ENCODE measurements around the gene MSRB1. TPM values are rescaled to one million over a fixed set of nuclear protein-coding genes. Genes with fewer than 3 reads are reported as not detected.

Gene MSRB1
- total and polyA plus RNA-seq, 2 of the 13 experiments (the other 11 are each of a cell fraction or from before 2014, with no cell fraction given) = 32.1 to 75.4 TPM

- TF ChIP-seq, protein P1, sequence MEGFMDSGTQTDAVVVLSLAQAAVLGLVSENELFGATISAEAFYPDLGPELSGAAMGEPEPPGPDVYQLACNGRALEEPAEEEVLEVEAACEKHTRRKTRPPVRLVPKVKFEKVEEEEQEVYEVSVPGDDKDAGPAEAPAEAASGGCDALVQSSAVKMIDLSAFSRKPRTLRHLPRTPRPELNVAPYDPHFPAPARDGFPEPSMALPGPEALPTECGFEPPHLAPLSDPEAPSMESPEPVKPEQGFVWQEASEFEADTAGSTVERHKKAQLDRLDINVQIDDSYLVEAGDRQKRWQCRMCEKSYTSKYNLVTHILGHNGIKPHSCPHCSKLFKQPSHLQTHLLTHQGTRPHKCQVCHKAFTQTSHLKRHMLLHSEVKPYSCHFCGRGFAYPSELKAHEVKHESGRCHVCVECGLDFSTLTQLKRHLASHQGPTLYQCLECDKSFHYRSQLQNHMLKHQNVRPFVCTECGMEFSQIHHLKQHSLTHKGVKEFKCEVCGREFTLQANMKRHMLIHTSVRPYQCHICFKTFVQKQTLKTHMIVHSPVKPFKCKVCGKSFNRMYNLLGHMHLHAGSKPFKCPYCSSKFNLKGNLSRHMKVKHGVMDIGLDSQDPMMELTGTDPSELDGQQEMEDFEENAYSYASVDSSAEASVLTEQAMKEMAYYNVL (CRISPR knock-in tag; IDR thresholded peaks at IDR 0.05; ENCODE audit: borderline replicate concordance) = peak; percentile 48; the same call in 1 of the 2 replicates
- TF ChIP-seq KDM6A (CRISPR knock-in tag; IDR thresholded peaks at IDR 0.05; ENCODE audit: low read depth) (no peak), ZNF3 (CRISPR knock-in tag; IDR thresholded peaks at IDR 0.05) (no peak), ZMAT3 (CRISPR knock-in tag; conservative IDR thresholded peaks at IDR 0.05) (peak; percentile 68; the same call in 1 of the 2 replicates), ERF (CRISPR knock-in tag; IDR thresholded peaks at IDR 0.05) (peak; percentile 80; the same call in 1 of the 2 replicates), BRD4 (CRISPR knock-in tag; IDR thresholded peaks at IDR 0.05) (no peak), NR2C2 (CRISPR knock-in tag; IDR thresholded peaks at IDR 0.05; ENCODE audit: borderline replicate concordance) (peak; percentile 57; the same call in 1 of the 2 replicates), HNF4A (CRISPR knock-in tag; IDR thresholded peaks at IDR 0.05) (no peak), SRSF1 (optimal IDR thresholded peaks at IDR 0.05; ENCODE audit: low read depth, low read length) (peak; percentile 73), ZNF34 (CRISPR knock-in tag; IDR thresholded peaks at IDR 0.05; ENCODE audit: borderline replicate concordance) (no peak), FOXJ3 (CRISPR knock-in tag; IDR thresholded peaks at IDR 0.05; ENCODE audit: borderline replicate concordance) (no peak), EHMT2 (IDR thresholded peaks at IDR 0.05; ENCODE audit: borderline replicate concordance, low read depth, low read length) (no peak), SALL1 (CRISPR knock-in tag; IDR thresholded peaks at IDR 0.05) (peak; percentile 47; the same call in 1 of the 2 replicates), KDM5A (IDR thresholded peaks at IDR 0.05; ENCODE audit: borderline replicate concordance, low read length) (no peak), ZNF180 (CRISPR knock-in tag; IDR thresholded peaks at IDR 0.05; ENCODE audit: borderline replicate concordance, low read depth) (no peak), RFX3 (CRISPR knock-in tag; IDR thresholded peaks at IDR 0.05) (no peak), ZNF629 (CRISPR knock-in tag; conservative IDR thresholded peaks at IDR 0.05) (no peak), SIN3A (IDR thresholded peaks at IDR 0.05; ENCODE audit: borderline replicate concordance, low read depth, low read length) (peak; percentile 93; the same call in 1 of the 2 replicates), ZFP82 (CRISPR knock-in tag; IDR thresholded peaks at IDR 0.05; ENCODE audit: borderline replicate concordance) (peak; percentile 58; the same call in 1 of the 2 replicates), CENPT (CRISPR knock-in tag; IDR thresholded peaks at IDR 0.05; ENCODE audit: low read depth) (no peak)
- TF ChIP-seq, protein P2, sequence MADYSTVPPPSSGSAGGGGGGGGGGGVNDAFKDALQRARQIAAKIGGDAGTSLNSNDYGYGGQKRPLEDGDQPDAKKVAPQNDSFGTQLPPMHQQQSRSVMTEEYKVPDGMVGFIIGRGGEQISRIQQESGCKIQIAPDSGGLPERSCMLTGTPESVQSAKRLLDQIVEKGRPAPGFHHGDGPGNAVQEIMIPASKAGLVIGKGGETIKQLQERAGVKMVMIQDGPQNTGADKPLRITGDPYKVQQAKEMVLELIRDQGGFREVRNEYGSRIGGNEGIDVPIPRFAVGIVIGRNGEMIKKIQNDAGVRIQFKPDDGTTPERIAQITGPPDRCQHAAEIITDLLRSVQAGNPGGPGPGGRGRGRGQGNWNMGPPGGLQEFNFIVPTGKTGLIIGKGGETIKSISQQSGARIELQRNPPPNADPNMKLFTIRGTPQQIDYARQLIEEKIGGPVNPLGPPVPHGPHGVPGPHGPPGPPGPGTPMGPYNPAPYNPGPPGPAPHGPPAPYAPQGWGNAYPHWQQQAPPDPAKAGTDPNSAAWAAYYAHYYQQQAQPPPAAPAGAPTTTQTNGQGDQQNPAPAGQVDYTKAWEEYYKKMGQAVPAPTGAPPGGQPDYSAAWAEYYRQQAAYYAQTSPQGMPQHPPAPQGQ (CRISPR knock-in tag; IDR thresholded peaks at IDR 0.05; ENCODE audit: borderline replicate concordance) = no peak
- TF ChIP-seq, protein P3, sequence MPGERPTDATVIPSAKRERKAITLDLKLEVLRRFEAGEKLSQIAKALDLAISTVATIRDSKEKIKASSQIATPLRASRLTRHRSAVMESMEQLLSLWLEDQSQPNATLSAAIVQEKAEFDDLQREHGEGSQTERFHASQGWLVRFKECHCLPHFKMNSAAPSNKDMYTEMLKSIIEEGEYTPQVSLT (CRISPR knock-in tag; IDR thresholded peaks at IDR 0.05; ENCODE audit: borderline replicate concordance, low read depth) = no peak
These were observed at the start of gene MSRB1 (continued) for GRCh38 chr16:1942810-1943726.

All from HepG2 (cell line).